Adrenal gland (tissue), 5 donors: ENCODE measurements around the gene RCAN3.

ENCODE experiments used
- POLR2A ChIP-seq, 2 donors: fragments of 450-650 bp; IDR thresholded peaks; one replicate each; pipeline ENCODE4 v1.6.1; 2017; ENCODE audit warnings: antibody characterized with exemption in 2 of 2, mild to moderate bottlenecking in 2 of 2, moderate library complexity in 1 of 2
- TF ChIP-seq, protein P1 (sequence below), 6 experiments: fragments of 450-650 bp in 4 of 6; fragments of 200-600 bp in 2 of 6; sonication (generic) in 1 of 6; IDR thresholded peaks; 1 replicate in 5 of 6; 2 replicates in 1 of 6; pipeline versions ENCODE4 v1.5.1 to v1.8.0; 2016 to 2021; ENCODE audit warnings: antibody characterized with exemption in 6 of 6, mild to moderate bottlenecking in 2 of 6, moderate library complexity in 1 of 6
- donor health status: DM: no; HTN: no; CAD: no.

DNA sequence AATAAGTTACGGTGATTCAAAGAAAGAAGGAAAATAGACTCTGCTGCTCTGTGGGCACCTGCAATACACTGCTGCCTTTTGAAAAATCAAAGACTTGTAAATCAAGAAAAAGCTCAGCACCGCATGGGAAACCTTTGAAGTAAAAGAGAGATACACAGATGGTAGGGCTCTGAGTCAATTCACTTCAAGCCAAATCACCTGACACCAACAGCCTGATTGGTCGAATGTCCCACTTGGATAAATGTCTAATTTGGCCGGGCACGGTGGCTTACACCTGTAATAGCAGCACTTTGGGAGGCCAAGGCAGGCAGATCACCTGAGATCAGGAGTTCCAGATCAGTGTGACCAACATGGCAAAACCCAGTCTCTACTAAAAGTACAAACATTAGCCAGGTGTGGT, 19.2 kb upstream of the RCAN3 start:
- no peak for TF ChIP-seq POLR2A (IDR thresholded peaks at IDR 0.05)
- TF ChIP-seq, protein P1, sequence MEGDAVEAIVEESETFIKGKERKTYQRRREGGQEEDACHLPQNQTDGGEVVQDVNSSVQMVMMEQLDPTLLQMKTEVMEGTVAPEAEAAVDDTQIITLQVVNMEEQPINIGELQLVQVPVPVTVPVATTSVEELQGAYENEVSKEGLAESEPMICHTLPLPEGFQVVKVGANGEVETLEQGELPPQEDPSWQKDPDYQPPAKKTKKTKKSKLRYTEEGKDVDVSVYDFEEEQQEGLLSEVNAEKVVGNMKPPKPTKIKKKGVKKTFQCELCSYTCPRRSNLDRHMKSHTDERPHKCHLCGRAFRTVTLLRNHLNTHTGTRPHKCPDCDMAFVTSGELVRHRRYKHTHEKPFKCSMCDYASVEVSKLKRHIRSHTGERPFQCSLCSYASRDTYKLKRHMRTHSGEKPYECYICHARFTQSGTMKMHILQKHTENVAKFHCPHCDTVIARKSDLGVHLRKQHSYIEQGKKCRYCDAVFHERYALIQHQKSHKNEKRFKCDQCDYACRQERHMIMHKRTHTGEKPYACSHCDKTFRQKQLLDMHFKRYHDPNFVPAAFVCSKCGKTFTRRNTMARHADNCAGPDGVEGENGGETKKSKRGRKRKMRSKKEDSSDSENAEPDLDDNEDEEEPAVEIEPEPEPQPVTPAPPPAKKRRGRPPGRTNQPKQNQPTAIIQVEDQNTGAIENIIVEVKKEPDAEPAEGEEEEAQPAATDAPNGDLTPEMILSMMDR (IDR thresholded peaks at IDR 0.05): no peak
